ENCODE measurements around the gene AKR7A3.

AKR7A3 gene

GRCh38 chr1:19288324-19289241 is at the start of gene AKR7A3:
AKR7A3 (minus strand) TSS chr1:19288770; CDS start chr1:19288709, 61 bp downstream.
- DNase-seq (ENCODE audit: low read depth in 2 of 2): peak in 1 of 2 donors; percentile 27

- DNase-seq (ENCODE audit: low read depth in 2 of 2): no peak
These were observed 49.8 kb upstream of the AKR7A3 start for GRCh38 chr1:19338323-19338762.

GRCh38 chr1:19337289-19337688 is 48.7 kb upstream of the AKR7A3 start:
- DNase-seq (ENCODE audit: low read depth in 2 of 2): no peak

GRCh38 chr1:19336543-19336942 is 48.0 kb upstream of the AKR7A3 start:
- DNase-seq (ENCODE audit: low read depth in 2 of 2): no peak

- DNase-seq (ENCODE audit: low read depth in 2 of 2): no peak
These were observed 45.2 kb upstream of the AKR7A3 start for GRCh38 chr1:19333587-19334354.

GRCh38 chr1:19332832-19333231 is 44.3 kb upstream of the AKR7A3 start:
- no peak for DNase-seq (ENCODE audit: low read depth in 2 of 2)

- no peak for DNase-seq (ENCODE audit: low read depth in 2 of 2)
These were observed 42.8 kb upstream of the AKR7A3 start for GRCh38 chr1:19331262-19331878.

GRCh38 chr1:19330449-19331135 is 42.0 kb upstream of the AKR7A3 start:
- no peak for DNase-seq (ENCODE audit: low read depth in 2 of 2)

- no peak for DNase-seq (ENCODE audit: low read depth in 2 of 2)
These were observed 41.0 kb upstream of the AKR7A3 start for GRCh38 chr1:19329611-19330010.

GRCh38 chr1:19329188-19329587 is 40.6 kb upstream of the AKR7A3 start:
- no peak for DNase-seq (ENCODE audit: low read depth in 2 of 2)

- no peak for DNase-seq (ENCODE audit: low read depth in 2 of 2)
These were observed 39.9 kb upstream of the AKR7A3 start for GRCh38 chr1:19328486-19328885.

GRCh38 chr1:19327736-19328135 is 39.2 kb upstream of the AKR7A3 start:
- DNase-seq (ENCODE audit: low read depth in 2 of 2): no peak

GRCh38 chr1:19327301-19327700 is 38.7 kb upstream of the AKR7A3 start:
- DNase-seq (ENCODE audit: low read depth in 2 of 2): no peak

GRCh38 chr1:19326748-19327065 is 38.1 kb upstream of the AKR7A3 start:
- no peak for DNase-seq (ENCODE audit: low read depth in 2 of 2)

GRCh38 chr1:19325958-19326747 is 37.6 kb upstream of the AKR7A3 start:
- DNase-seq (ENCODE audit: low read depth in 2 of 2): no peak

GRCh38 chr1:19325368-19325957 is 36.9 kb upstream of the AKR7A3 start:
- no peak for DNase-seq (ENCODE audit: low read depth in 2 of 2)

- DNase-seq (ENCODE audit: low read depth in 2 of 2): no peak
These were observed 36.1 kb upstream of the AKR7A3 start for GRCh38 chr1:19324665-19324990.

- no peak for DNase-seq (ENCODE audit: low read depth in 2 of 2)
These were observed 35.6 kb upstream of the AKR7A3 start for GRCh38 chr1:19323987-19324664.

GRCh38 chr1:19322481-19322880 is 33.9 kb upstream of the AKR7A3 start:
- DNase-seq (ENCODE audit: low read depth in 2 of 2): no peak

- DNase-seq (ENCODE audit: low read depth in 2 of 2): no peak
These were observed 32.5 kb upstream of the AKR7A3 start for GRCh38 chr1:19321071-19321470.
